Vagina (tissue), 2 donors: ENCODE measurements around the gene TTC39B. TPM values are rescaled to one million over a fixed set of nuclear protein-coding genes. Genes with fewer than 3 reads are reported as not detected.

ENCODE experiments used
- DNase-seq, 2 donors: peaks; one replicate each; pipeline ENCODE4 v3.0.0-alpha.2; 2017; ENCODE audit errors: extremely low spot score in 2 of 2
- H3K27ac ChIP-seq: fragments of 200-600 bp; sonication (generic); one replicate; pipeline ENCODE4 v1.5.1; 2019
- H3K27me3 ChIP-seq: fragments of 200-600 bp; sonication (generic); one replicate; pipeline ENCODE4 v1.5.1; 2019
- H3K36me3 ChIP-seq, 2 donors: fragments of 200-600 bp; sonication (generic); one replicate each; pipeline ENCODE4 v1.5.1; 2017 to 2019
- H3K4me1 ChIP-seq: fragments of 200-600 bp; sonication (generic); one replicate; pipeline ENCODE4 v1.5.1; 2019
- H3K4me3 ChIP-seq, 2 donors: fragments of 200-600 bp; sonication (generic); 1 replicate in 1 of 2; 2 replicates in 1 of 2; pipeline ENCODE4 v1.5.1; 2016 to 2019
- H3K9me3 ChIP-seq: fragments of 200-600 bp; sonication (generic); one replicate; pipeline ENCODE4 v1.5.1; 2019
- POLR2A ChIP-seq, 2 donors: fragments of 450-650 bp; IDR thresholded peaks; one replicate each; pipeline ENCODE4 v1.6.1; 2017; ENCODE audit warnings: antibody characterized with exemption in 2 of 2, mild to moderate bottlenecking in 2 of 2, moderate library complexity in 2 of 2
- POLR2AphosphoS5 ChIP-seq, 2 donors: sonication (generic); formaldehyde crosslinking; IDR thresholded peaks; one replicate each; pipeline ENCODE4 v1.9.0; 2017; ENCODE audit warnings: antibody characterized with exemption in 2 of 2, mild to moderate bottlenecking in 2 of 2, low read depth in 1 of 2; ENCODE audit not compliant: insufficient read depth in 1 of 2
- intact Hi-C: fragments of 100-400 bp; cut with DNase I; formaldehyde crosslinking; loops from one replicate; pipeline ENCODE4 v1.15.1; 2023
- total RNA-seq: library from RNA; depleted of rRNA; stranded (reverse); fragments of >200 nt; gene quantifications from one replicate; pipeline ENCODE4 v1.2.3, GENCODE V29; 2016
- TF ChIP-seq, protein P1 (sequence below), 3 experiments: fragments of 450-650 bp in 2 of 3; fragments of 200-600 bp in 1 of 3; sonication (generic) in 1 of 3; IDR thresholded peaks; one replicate each; pipeline ENCODE4 v1.5.1; 2017 to 2019; ENCODE audit warnings: antibody characterized with exemption in 3 of 3, mild to moderate bottlenecking in 2 of 3, moderate library complexity in 2 of 3

Gene TTC39B
- total RNA-seq, 1 donor from 2014 or later = 13.3 TPM

DNA sequence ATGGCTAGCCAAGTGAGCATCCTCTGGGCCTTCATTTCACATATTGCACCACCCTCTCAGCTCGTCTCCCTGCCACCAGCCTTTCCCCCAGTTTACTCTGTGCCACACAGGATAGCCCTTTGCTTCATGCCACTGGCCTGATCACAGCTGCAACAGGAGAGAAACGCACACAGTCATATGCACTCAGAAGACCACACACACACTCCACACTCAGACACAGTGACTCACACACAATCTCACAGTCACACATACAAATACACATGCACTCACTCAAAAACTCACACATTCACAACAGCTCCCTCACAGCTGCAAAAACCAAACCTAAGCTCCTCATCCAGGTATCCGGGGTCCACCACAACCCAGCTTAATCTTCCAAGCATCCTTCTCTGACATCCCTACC is 38.7 kb downstream of the TTC39B start:
- Histone ChIP-seq H3K27ac (no peak overlapping the region), H3K9me3 (no peaks in the 10 kb centered on the region), H3K36me3 (no peaks in the 10 kb centered on the region), H3K4me3 (no peak overlapping the region), H3K27me3 (no peaks in the 10 kb centered on the region), H3K4me1 (peaks cover 4% of the 10 kb centered on the region)
- no peak for TF ChIP-seq POLR2AphosphoS5 (IDR thresholded peaks at IDR 0.05; ENCODE audit: insufficient read depth in 1 of 2, low read depth in 1 of 2)
- TF ChIP-seq POLR2A (IDR thresholded peaks at IDR 0.05) = no peak
- no peak for DNase-seq
- intact Hi-C loops = no loop called here

DNA sequence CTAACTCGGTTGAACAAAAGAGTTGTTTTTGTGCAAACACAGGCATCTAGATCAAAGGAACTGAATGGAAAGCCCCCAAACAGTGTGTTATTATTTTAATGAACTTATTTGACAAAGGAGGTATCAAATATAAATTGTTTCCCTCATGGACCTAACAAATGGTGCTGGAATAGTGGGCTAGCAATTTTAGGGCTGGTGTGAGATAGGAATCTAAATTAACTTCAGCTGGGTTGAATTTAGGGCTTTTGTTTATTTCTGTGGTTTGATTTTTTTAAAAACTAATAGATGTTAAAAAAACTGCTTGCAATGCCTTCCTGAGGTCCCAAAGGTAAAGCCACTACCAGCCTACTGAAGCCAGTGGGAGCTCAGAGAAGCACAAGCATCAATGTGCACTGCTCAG is 42.1 kb downstream of the TTC39B start:
- H3K4me1 ChIP-seq = peaks cover 4% of the 10 kb centered on the region
- no peak overlapping the region for H3K4me3 ChIP-seq
- H3K9me3 ChIP-seq = no peaks in the 10 kb centered on the region
- H3K36me3 ChIP-seq = no peaks in the 10 kb centered on the region
- no peak for DNase-seq
- no peak overlapping the region for H3K27ac ChIP-seq
- no peaks in the 10 kb centered on the region for H3K27me3 ChIP-seq
- TF ChIP-seq POLR2A (IDR thresholded peaks at IDR 0.05) (no peak), POLR2AphosphoS5 (IDR thresholded peaks at IDR 0.05; ENCODE audit: insufficient read depth in 1 of 2, low read depth in 1 of 2) (no peak)
- TF ChIP-seq, protein P1, sequence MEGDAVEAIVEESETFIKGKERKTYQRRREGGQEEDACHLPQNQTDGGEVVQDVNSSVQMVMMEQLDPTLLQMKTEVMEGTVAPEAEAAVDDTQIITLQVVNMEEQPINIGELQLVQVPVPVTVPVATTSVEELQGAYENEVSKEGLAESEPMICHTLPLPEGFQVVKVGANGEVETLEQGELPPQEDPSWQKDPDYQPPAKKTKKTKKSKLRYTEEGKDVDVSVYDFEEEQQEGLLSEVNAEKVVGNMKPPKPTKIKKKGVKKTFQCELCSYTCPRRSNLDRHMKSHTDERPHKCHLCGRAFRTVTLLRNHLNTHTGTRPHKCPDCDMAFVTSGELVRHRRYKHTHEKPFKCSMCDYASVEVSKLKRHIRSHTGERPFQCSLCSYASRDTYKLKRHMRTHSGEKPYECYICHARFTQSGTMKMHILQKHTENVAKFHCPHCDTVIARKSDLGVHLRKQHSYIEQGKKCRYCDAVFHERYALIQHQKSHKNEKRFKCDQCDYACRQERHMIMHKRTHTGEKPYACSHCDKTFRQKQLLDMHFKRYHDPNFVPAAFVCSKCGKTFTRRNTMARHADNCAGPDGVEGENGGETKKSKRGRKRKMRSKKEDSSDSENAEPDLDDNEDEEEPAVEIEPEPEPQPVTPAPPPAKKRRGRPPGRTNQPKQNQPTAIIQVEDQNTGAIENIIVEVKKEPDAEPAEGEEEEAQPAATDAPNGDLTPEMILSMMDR (IDR thresholded peaks at IDR 0.05) = no peak
- intact Hi-C loops = no loop called here

DNA sequence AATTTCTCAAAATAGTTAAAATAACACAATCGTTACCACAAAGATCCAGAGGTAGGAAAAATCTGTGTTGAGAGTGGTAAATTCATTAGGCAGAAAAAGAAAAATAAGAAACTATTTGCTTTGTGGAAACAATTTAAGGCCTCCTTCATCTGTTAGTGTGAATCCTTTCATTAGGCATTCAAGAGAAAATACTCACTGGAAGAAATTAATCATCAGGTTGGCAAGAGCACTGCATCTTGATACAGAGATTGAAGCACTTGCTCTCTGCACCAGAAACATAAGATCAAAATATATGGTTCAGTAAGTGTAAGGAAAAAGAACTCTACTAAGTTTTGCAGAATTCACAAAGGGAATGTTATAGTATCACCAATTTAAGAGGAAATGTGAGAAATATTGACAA is 44.4 kb downstream of the TTC39B start:
- no peak for DNase-seq
- Histone ChIP-seq H3K4me1 (peaks cover 4% of the 10 kb centered on the region), H3K27me3 (no peaks in the 10 kb centered on the region), H3K4me3 (no peak overlapping the region), H3K36me3 (no peaks in the 10 kb centered on the region), H3K27ac (no peak overlapping the region), H3K9me3 (no peaks in the 10 kb centered on the region)
- TF ChIP-seq POLR2AphosphoS5 (IDR thresholded peaks at IDR 0.05; ENCODE audit: insufficient read depth in 1 of 2, low read depth in 1 of 2) (no peak), POLR2A (IDR thresholded peaks at IDR 0.05) (no peak)
- TF ChIP-seq, protein P1 (IDR thresholded peaks at IDR 0.05) = no peak
- intact Hi-C loops = no loop called here

DNA sequence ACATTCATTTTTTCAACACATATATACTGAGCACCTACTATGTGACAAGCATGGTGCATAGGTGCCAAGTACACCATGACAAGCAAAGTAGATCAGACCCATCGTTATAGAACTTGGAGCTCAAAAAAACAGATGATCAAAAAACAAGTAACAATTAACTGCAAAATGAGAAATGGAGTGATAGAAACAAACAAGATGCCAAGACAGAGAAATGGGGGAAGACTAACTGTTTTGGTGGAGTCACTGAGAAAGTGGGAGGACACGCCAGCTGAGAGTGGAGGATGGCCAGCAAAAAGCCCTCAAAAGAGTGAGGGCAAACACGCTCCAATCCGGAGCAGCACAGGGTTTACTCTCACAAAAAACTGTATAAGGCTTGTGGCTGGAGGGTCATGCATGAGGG is 50.6 kb downstream of the TTC39B start:
- Histone ChIP-seq H3K36me3 (no peaks in the 10 kb centered on the region), H3K4me1 (no peaks in the 10 kb centered on the region), H3K27me3 (no peaks in the 10 kb centered on the region), H3K9me3 (no peaks in the 10 kb centered on the region), H3K4me3 (no peak overlapping the region), H3K27ac (no peak overlapping the region)
- intact Hi-C loops = no loop called here
- no peak for DNase-seq
- TF ChIP-seq, protein P1 (IDR thresholded peaks at IDR 0.05) = no peak
- TF ChIP-seq POLR2A (IDR thresholded peaks at IDR 0.05) = no peak
- TF ChIP-seq POLR2AphosphoS5 (IDR thresholded peaks at IDR 0.05; ENCODE audit: insufficient read depth in 1 of 2, low read depth in 1 of 2) = no peak

DNA sequence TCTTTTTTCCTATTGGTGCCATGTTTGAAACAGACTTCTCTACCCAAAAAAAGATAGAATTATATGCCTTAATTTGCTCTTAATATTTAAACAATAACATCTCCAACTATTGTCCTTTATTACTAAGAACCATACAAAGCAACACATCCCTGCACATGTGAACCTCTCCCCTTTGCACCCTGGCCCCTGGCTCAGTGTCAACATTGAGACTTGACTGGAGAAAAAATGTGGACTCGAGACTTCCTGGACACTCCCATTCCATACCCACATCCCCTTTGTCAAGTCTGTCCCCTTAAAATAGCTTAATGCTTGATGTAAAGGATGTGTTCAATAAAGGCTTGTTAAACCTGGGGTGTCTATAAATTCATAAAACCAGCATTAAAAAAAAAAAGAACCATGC is 53.2 kb downstream of the TTC39B start:
- no peak overlapping the region for H3K4me3 ChIP-seq
- no peaks in the 10 kb centered on the region for H3K36me3 ChIP-seq
- peaks cover 14% of the 10 kb centered on the region for H3K4me1 ChIP-seq
- no peak for TF ChIP-seq POLR2A (IDR thresholded peaks at IDR 0.05)
- TF ChIP-seq POLR2AphosphoS5 (IDR thresholded peaks at IDR 0.05; ENCODE audit: insufficient read depth in 1 of 2, low read depth in 1 of 2) = no peak
- TF ChIP-seq, protein P1 (IDR thresholded peaks at IDR 0.05) = no peak
- H3K27me3 ChIP-seq = no peaks in the 10 kb centered on the region
- no peak overlapping the region for H3K27ac ChIP-seq
- DNase-seq = no peak
- intact Hi-C loops = no loop called here
- no peaks in the 10 kb centered on the region for H3K9me3 ChIP-seq
